HG03571 (cell line): ENCODE measurements around the gene ZBTB7C.

Experiments used
- ATAC-seq: cut with Tn5 transposase; IDR thresholded peaks from one replicate; pipeline ENCODE4 v1.9.1; 2021; ENCODE audit not compliant: unreplicated experiment

The ZBTB7C gene

GRCh38 chr18:48355276-48356115 is 53.7 kb downstream of the ZBTB7C start:
- no peak for ATAC-seq

GRCh38 chr18:48354746-48355260 is 54.4 kb downstream of the ZBTB7C start:
- no peak for ATAC-seq

GRCh38 chr18:48352051-48352755 is 57.0 kb downstream of the ZBTB7C start:
- no peak for ATAC-seq

GRCh38 chr18:48351216-48352050 is 57.8 kb downstream of the ZBTB7C start:
- no peak for ATAC-seq

GRCh38 chr18:48348739-48349138 is 60.4 kb downstream of the ZBTB7C start:
- no peak for ATAC-seq

- ATAC-seq = no peak
Observed at GRCh38 chr18:48347756-48348326, 61.3 kb downstream of the ZBTB7C start.

GRCh38 chr18:48345596-48345995 is 63.6 kb downstream of the ZBTB7C start:
- no peak for ATAC-seq

GRCh38 chr18:48342581-48342980 is 66.6 kb downstream of the ZBTB7C start:
- ATAC-seq = no peak

GRCh38 chr18:48342125-48342524 is 67.1 kb downstream of the ZBTB7C start:
- ATAC-seq = no peak

GRCh38 chr18:48340560-48340959 is 68.6 kb downstream of the ZBTB7C start:
- no peak for ATAC-seq

- no peak for ATAC-seq
Observed at GRCh38 chr18:48339692-48340091, 69.5 kb downstream of the ZBTB7C start.

GRCh38 chr18:48338915-48339314 is 70.3 kb downstream of the ZBTB7C start:
- ATAC-seq = no peak

GRCh38 chr18:48337053-48337452 is 72.1 kb downstream of the ZBTB7C start:
- no peak for ATAC-seq

- ATAC-seq = no peak
Observed at GRCh38 chr18:48336332-48336731, 72.9 kb downstream of the ZBTB7C start.

- ATAC-seq = no peak
Observed at GRCh38 chr18:48335829-48336228, 73.4 kb downstream of the ZBTB7C start.

- no peak for ATAC-seq
Observed at GRCh38 chr18:48334845-48335244, 74.3 kb downstream of the ZBTB7C start.

- no peak for ATAC-seq
Observed at GRCh38 chr18:48333563-48333962, 75.6 kb downstream of the ZBTB7C start.

- ATAC-seq = no peak
Observed at GRCh38 chr18:48330016-48330991, 78.9 kb downstream of the ZBTB7C start.

GRCh38 chr18:48328473-48329210 is 80.5 kb downstream of the ZBTB7C start:
- ATAC-seq = no peak
